ENCODE measurements around the gene OCA2.

OCA2 gene

GRCh38 chr15:28004143-28005003 is 94.7 kb downstream of the OCA2 start:
- no peak for DNase-seq

GRCh38 chr15:28003302-28004037 is 95.6 kb downstream of the OCA2 start:
- no peak for DNase-seq

GRCh38 chr15:28002867-28003266 is 96.2 kb downstream of the OCA2 start:
- peak in 1 of 58 donors; percentile 7 for DNase-seq

DNA sequence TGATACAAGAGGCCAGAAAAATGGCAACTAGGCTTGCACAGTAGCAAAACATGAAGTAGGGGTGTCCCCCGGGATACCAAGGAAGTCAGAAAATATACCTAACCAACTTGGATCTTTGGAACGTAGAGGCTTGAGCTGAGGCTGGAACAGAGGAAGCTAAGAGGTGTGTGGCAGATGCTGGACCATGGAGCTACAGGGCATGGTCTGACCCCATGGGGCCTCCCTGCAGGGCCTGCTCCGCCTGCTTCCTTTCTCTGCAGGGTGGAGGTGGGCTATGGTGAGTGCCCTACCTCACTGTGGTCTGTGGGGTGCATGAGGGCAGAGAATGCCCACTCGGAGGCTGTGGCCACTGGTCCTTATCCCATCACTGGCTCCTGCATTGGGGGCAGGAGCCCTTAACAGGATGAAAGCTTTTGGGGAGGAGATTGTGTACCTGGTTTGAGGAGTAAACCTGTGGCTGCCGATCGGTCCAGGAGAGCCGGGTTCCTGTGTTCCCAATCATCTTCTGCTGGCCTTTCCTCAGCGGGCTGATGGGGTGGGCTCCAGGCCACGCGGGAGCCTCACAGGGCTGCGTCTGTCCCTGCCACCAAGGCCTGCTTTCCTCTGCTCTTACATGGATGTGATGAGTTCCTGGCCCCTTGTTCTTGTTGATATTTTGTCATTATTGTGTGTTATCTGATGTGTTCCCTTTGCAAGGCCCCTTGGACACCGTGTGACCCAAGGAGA is 96.8 kb downstream of the OCA2 start:
- DNase-seq = no peak

- no peak for DNase-seq
Measured at GRCh38 chr15:28001641-28002040, 97.5 kb downstream of the OCA2 start.

DNA sequence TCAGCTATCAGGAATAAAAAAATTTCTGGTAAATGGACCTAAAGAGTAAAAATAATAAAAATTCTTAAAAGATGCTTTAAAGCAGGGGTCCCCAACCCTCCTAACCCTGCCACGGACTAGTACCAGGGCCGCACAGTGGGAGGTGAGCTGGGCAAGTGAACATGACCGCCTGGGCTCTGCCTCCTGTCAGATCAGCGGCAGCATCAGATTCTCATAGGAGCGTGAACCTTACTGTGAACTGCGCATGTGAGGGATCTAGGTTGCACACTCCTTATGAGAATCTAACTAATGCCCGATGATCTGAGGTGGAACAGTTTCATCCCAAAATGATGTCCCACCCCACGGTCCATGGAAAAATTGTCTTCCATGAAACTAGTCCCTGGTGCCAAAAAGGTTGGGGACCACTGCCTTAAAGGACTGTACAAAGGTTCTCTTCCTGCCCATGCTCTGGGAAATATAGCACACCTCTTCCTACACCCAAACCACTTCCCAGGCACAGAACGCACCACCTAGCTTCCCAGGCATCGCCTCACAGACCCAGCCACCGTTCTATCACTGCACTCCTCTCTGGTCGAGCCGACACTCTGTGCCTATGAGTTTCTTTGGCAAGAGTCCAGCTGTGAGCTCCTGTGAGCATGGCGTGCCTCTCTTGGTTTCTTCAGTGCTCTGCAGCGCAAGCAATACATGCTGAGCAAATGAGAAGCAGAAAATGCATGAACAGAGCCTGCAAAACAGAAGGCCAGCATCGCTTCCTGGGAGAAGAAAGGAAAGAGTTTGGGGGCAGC is 104.9 kb downstream of the OCA2 start:
- DNase-seq = no peak

GRCh38 chr15:27993544-27993943 is 105.6 kb downstream of the OCA2 start:
- no peak for DNase-seq

DNA sequence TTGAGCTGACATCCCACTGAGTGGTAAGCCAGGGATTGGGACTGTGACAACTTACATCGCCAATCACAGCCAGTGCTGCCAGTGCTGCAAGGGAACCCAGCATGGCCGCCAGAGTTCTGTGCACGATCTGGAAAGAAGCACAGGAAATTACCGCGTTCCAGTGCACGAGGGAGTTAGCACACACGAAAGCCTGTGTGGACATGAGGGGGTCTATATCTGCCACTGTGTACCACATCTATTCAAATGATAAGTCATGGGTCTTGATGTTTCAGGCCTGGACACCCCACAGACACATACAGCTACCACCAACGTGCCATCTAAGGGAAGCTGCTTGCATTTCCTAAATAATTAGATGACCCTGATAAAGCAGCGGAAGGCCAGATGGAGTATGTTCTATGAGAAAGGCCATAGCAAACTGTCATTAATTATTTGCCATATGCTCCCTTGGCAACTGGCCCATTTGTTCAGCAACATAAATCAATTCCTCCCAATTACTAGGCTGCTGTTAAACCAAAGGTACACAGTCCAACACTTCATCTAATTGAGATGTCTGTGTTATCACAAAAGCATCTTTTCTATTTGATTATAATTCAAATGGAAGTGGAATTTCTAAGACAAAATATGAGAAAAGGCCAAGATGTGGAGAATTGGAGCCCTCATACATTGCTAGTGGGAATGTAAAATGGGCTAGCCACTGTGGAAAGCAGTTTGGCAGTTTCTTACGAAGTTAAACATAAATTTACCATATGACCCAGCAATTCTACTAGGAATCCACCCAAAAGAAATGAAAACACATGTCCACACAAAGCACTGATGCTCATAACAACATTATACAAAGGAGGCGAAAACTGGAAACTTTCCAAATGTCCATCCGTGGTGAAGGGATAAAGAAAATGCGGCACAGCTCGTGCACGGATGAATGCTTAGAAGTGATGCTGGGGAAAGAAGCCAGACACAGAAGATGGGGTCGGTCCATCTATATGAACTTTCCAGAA is 108.3 kb downstream of the OCA2 start:
- no peak for DNase-seq

- DNase-seq = no peak
Measured at GRCh38 chr15:27989838-27990237, 109.3 kb downstream of the OCA2 start.

DNA sequence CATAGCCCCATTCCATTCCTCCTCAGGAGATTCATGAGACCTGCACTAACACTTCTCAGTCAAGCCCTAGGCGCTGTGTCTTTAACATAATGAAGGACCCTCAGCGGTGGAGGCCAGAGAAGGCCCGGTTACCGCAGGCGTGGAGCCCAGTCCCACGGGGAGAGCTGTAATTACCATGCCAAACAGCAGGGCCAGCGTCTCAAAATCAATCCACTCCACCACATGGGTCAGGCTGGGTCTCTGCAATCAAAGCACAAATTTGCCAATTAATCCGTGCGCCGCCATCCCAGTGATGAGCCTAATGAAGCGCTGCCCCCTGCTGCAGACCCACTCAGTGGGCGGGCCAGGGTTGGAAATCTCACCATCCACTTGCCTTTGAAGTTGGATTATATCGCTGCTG is 109.7 kb downstream of the OCA2 start:
- DNase-seq = no peak

GRCh38 chr15:27985099-27985498 is 114.0 kb downstream of the OCA2 start:
- no peak for DNase-seq

DNA sequence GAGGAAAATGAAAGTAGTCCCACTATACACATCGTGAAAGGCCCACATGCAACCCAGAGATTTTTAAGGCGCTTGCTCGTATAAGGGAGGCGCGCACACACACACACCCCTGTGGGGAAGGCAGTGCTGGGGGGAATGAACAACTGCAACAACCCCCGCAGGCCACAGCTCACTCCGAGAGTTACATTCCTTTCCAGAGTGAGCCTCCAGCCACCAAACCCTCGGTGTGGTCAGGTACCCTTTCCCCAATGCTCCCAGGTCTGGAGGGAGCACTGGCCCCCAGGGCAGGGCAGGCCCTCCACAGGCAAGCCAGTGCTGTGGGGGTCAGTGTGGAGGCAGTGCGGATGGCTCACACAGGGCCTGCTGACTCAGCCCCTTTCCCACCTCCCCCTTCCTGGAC is 115.6 kb downstream of the OCA2 start:
- DNase-seq = no peak

- DNase-seq = no peak
Measured at GRCh38 chr15:27977696-27978095, 121.4 kb downstream of the OCA2 start.

- no peak for DNase-seq
Measured at GRCh38 chr15:27973886-27974285, 125.2 kb downstream of the OCA2 start.

- DNase-seq = no peak
Measured at GRCh38 chr15:27970661-27971392, 128.3 kb downstream of the OCA2 start.

GRCh38 chr15:27967541-27967940 is 131.6 kb downstream of the OCA2 start:
- DNase-seq = no peak

DNA sequence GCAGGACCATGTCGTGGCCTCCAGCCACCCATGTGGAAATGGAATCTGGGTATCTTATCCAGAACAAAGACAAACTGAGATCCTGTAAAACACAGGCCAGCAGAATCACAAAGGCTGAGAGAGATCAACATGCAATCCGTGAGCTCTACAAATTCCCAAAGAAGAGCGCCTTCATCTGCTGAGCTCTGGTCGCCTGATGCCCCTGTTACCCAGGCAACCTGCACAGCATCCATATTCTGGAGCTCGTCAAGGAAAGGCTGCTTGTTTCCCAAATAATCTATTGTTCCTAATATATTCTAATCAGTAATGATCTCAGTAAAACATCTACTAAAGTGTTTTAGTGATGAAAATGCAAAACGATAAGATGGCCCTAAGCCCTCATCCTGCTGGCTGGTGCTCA is 133.6 kb downstream of the OCA2 start:
- no peak for DNase-seq

DNA sequence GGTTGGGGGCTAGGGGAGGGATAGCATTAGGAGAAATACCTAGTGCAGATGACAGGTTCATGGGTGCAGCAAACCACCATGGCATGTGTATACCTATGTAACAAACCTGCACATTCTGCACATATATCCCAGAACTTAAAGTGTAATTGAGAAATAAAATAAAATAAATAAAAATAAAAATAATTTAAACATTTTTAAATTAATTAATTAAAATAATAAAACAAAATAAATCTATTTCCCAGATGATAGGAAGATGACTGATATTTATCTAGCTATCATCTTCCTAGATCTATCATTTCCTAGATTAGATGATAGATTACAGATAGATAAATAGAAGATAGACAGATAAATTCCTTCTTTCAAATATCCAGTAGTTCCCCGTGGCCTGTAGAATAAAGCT is 137.3 kb downstream of the OCA2 start:
- DNase-seq = no peak

- DNase-seq = peak in 6 of 58 donors; percentile 4 to 28 (median 12)
Measured at GRCh38 chr15:27958911-27959578, 140.1 kb downstream of the OCA2 start.
